A172 (cell line): ENCODE results near the gene COA8. TPM values are rescaled to one million over a fixed set of nuclear protein-coding genes. Genes with fewer than 3 reads are reported as not detected.

Experiments used
- DNase-seq: peaks from one replicate; pipeline ENCODE4 v3.0.0-alpha.2; 2015; ENCODE audit warnings: low spot score
- total RNA-seq: library from RNA; depleted of rRNA; stranded (reverse); fragments of >200 nt; shearing (Covaris generic); gene quantifications from 2 replicates; pipeline ENCODE4 v1.2.3, GENCODE V29; 2014; rRNA removed

COA8 gene, protein sequence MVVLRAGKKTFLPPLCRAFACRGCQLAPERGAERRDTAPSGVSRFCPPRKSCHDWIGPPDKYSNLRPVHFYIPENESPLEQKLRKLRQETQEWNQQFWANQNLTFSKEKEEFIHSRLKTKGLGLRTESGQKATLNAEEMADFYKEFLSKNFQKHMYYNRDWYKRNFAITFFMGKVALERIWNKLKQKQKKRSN
- 24.8 and 25.3 TPM in 2 replicates for total RNA-seq

DNA sequence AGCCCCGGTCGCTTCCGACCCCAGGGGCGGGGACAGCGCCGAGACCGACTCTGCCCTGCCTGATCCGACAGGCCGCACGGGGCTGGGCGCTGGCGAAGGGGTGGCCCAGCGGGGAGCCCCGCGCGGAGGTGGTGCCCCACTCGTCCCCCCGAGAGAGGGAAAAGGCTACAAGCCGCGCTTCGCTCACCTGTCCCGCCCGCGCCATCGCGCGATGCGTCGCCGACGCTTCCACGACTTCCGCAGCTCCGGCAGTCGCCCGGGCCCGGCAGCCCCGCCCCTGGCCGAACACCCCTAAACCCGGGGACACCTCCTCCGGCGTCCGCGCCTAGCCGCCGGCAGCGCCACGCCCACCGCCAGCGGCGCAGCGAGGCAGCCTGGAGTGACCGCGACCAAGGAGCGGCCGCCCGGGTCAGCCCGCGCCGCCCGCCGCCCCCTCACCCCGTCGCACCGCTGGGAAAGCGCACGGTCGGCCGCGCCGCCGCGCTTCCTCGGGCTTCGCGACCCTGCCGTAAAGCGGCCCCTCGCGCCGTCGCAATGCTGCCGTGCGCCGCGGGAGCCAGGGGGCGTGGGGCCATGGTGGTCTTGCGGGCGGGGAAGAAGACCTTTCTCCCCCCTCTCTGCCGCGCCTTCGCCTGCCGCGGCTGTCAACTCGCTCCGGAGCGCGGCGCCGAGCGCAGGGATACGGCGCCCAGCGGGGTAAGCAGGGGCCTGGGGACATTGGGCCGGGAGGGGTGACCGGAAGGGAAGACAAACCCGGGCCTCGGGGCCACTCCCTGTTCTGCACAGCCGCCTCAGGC lies at the start of gene COA8, which contains the start of gene BAG5:
COA8 (plus strand) TSS at position 532 of the 797 bp plus-strand sequence; CDS start at position 574, 42 bp downstream.
BAG5 (minus strand) TSS at position 229 of the 797 bp plus-strand sequence. CDS start 1,493 bp downstream, outside the sequence.
- peak; percentile 40 for DNase-seq

DNA sequence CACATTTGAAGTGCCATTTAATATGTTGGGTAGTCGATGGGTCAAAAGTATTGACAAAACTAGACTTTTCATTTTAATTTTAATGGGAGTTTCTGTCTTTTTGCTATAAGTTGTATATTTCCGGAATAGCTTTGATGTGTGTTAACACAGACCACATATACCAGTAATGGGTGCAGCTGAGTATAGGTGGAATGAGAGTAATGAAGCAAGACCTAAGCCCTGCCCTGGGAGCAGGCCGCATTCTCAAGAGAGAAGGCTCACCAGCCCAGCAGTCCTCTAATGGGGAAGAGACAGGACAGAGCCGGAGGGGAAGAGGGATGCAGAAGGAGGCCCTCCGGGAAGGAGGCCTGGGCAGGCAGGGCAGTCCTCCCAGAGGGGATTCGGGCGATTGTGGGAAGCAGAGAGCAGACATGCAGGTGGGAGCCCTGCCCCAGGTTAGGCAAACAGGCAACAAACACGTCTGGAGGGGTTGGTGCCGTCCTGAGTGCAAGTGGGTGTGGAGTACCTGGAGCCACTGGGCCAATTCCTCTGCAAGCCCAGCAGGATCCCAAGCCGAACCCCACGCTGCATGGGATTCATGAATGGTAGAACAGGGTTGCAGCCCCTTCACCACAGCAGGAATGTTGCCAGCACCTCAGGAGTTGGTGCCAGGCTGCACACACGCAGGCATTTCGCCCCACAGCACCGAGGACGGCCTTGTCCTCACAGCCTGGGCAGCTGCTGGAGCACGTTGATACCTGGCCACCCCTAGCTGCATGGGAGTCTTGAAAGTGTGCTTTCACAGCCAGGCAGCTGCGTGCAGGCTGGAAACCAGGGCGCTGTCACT lies 48.0 kb upstream of the COA8 start:
- no peak for DNase-seq

DNA sequence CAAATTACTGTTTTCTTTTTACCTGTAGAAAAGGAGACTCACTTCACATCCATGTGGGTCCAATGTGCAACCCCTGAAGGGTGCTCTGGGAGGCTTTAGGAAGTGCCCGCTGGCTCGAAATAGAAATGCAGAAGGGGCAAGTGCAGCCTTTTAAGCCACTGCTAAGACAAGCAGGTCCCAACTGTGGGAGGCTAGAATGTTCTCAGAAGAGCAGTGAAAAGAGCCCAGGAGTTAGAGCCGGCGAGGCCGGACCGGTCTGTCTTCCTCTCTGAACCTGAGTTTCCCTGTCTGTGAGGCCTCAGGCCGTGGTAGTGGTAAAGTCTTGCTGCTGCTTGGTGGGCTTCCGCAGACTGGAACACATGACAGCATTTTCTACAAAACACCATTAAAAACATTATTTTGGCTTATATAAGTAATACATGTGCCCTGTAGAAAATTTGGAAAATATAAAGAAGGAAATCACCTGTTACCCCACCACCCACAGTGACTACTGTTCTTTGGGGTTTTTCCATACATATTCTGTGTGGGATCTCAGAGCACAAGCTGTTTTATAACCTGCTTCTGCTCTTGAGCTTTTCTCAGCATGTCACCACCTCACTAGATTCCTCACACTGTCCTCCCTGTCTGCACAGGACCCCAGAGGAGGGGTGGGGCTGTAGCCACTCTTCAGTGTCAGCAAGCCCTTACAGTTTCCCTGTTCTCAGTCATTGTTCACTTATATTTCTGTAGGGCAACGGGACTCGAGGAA lies 46.2 kb upstream of the COA8 start:
- no peak for DNase-seq

DNA sequence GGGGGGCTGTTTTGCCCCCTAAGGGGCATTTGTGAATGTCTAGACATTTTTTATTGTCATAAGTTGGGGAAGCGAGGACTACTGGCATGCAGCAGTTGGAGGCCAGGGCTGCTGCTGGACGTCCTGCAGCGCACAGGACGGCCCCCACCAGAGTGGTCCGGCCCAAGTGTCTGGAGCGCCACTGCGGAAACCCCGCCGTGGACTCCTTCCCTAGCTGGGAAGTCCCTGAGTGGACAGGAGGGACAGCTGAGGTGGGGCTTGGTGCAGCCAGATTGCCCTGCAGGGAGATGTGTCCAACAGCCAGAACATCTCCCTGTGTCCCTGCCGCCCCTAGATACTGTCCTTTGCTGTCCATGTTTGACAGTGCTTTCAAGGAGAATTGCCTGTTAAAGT lies 45.6 kb upstream of the COA8 start:
- DNase-seq, result no peak

DNA sequence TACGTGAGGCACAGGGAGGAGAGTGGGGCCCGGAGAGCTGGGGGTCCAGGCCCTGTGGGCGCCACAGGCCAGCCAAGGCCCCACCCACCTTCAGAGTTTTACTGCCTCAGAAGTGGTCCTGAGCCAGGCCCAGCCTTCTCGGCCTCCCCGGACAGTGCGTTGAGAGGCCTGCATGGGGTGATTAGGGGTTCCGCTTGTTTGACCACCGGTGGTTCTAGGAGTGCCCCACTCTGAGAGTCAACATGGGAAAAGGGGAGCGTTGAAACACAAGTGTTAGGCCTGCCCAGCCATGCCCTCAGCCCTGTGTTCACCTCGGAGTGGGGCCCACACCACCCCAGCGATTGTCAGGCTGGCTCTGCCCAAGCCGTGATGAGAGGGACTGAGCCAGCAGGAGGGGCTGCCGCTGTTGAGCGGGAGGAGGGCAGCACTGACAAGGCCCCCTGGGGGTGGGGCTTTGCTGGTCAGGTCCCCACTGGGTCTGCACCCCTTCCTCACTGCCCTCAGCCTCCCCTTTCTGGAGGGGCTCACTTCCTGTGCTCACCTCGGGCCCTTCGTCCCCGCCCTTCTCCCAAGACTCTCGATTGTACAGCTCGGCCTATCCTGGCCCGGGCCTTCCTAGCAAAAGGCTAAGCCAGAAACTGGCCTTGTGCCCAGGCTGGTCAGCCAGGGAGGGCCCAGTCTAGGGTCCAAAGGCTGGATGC lies 44.9 kb upstream of the COA8 start:
- DNase-seq, result no peak

DNA sequence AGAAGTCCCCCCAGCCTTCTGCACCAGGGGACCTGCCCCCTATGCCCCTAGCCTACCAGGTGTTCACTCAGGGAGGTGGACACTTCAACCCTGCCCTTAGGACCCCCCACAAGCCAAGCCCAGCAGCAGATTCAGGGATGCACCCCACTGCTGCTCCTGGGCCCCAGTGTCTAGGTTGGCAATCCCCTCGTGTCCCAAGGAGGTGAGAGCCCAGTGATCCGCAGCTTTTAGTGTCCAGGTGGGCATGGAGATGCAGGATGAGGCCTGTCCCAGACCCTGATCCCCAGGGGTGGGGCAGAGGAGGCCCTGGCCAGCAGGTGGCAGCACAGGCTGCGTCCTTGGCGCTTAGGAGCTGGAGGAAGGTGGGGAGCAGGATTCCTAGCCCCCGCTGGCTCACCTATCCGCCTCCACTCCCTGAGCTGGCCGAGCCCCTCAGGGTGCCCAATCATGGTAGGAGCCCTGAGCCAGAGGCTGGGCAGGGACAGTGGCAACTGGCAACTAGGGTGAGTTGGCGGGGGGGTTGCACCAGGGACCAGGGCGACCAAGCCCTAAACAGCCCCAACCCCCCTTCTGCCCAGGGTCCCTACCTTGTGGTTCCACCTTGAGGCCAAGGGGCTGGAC lies 44.2 kb upstream of the COA8 start:
- no peak for DNase-seq

DNA sequence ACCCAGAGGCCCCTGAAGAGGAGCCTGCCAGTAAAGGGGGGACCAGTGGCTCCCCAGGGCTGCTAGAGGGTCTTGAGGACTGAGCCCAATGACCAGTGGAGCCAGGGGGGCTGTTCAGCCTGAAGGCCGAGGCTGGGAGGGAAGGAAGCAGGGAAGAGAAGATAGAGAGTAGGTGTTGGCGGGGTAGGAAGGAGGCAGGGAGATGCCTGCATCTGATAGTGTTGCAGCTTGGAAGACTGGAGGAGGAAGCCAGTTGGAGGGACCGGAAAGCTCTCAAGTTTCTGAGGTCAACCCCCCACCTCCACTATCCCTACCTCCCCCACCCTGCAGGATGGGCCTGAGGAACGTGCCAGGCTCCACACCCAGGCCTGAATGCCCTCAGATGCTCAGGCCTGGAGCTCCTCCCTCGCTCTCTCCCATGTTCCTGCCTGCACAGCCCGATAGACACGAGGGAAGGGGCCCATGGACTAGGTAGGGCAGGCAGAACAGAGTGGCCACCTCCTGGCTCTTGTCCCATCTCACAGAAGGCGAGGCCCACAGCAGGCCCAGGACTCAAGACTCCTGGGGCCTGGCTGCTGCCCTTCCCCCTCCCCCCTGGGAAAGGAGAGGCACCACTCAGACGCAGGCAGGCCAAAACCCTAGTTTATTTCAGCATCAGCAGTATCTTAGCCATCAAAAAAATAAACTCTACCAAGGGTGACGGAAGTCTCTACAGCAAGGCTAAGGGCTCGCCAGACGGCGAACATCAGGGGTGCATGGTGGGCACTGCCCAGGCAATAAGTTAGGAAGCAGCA lies 43.5 kb upstream of the COA8 start:
- no peak for DNase-seq

DNA sequence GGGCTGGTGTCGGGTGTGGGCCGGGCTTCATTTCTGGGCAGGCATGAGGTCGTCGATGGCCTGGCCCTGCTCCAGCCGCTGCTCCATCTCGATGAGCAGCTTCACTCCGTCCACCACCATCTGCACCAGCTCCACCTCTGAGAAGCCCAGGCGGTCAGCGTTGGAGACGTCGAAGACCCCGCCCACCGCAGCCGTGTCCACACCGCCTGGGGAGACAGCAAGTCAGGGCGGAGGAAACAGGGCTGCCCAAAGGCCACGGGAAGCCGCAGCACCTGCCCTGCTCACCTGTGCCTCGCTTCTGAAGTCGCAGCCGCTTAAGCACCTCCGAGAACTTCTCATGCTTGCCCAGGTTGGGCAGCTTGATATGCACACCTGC lies 42.9 kb upstream of the COA8 start:
- no peak for DNase-seq

DNA sequence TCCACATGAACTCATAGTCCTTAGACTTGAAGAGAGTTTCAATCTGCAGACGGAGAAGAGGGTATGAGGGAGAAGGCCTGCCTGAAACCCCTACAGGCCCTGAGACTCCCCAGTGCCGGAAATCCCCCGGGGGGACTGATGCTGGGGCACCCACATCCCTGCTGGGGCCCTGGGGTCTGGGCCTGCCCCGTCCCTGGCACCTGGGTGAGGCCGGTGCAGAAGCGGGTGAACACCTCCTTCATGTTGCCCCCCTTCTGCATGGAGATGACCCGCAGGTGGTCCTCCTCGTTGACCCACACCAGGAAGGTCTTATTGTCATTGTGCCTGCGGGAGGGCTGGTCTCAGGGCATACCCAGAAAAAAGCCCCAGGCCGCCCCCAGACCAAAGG lies 42.5 kb upstream of the COA8 start:
- DNase-seq, result no peak

DNA sequence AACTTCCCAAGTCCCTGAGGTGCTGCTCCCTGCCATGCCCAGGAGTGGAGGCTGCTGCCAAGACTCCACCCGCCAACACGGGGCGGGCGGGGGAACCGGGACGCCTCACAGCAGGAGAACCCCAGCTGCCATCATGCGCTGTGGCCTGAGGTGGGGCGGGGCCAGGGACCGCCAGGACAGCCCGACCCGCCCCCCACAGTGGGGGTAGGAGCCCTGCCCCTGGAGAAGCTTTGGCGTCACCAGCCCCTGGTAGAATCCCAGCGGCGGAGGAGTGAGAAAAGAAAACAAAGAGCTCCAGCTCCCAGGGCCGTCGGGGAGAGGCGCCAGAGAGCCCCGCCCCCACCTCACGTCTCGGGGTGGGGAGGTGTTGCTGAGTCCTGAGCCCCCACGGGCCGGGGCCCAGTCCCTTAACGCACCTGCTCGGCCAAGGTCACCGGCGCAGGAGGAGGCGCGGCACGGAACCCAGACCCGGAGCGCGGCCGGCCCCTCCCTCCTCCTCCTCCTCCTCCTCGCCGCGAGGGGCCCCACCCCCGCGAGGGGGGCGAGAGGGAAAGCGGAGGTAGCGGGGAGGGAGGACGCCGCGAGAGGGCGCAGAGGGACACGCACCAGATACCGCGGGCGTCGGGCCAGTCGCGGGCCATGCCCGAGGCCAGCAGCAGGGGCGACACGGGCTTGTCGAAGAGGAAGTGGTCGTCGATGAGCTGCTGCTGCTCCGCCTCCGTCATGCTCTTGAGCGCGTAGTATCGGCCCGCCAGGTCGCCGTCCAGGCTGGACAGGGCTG lies 41.9 kb upstream of the COA8 start:
- DNase-seq, result peak; percentile 51

DNA sequence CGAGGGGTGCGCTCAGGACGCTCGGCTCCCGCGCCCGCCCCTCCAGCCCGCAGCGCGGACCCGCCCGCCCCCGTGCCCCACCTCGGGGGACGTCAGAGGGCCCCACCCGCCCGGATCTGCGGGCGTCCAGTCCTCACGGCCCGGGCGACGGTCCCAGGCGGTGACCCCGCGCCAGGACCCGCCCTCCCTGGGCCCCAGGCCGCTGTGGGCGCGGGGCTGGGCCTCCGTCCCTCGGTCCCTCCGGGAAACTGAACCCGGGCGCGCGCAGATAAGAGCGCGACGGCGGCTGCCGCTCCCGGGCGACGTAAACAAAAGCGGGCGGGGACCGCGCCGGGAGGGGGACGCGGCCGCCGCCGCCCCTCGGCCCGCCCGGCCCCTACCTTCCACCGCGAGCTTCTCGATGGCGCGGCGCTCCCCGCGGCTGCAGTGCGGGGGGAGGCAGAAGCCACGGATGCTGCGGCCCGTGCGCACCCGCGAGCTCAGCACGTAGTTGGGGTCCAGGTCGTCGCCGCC lies 41.3 kb upstream of the COA8 start:
- DNase-seq, result no peak

DNA sequence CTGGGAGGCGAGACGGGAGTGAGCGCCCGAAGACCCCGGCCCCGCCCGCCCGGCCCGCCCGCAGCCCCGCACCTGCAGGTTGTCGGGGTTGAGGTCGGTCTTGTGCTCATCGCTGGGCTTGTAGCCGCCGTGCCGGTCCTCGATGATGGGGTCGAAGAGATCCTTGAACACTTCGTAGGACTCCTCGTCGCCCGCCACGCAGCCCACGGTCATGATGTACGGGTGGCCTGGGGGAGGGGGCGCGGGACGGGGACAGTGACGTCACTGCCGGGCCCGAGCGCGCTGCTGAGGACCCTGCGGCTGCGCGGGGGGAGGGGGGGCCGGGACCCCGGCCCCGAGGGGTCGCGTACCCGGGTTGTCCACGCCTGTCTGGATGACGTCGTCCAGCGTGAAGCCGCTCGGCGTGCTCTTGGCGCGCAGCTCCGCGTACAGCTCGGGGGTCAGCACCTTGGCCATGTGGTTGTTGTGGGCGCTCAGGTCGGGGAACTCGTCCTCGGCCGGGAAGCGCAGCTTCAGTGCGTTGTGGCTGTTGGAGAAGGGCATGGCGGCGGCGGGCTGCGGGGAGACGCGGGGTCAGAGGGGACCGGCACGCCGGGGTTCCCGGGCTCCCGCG lies 40.7 kb upstream of the COA8 start:
- DNase-seq, result no peak

DNA sequence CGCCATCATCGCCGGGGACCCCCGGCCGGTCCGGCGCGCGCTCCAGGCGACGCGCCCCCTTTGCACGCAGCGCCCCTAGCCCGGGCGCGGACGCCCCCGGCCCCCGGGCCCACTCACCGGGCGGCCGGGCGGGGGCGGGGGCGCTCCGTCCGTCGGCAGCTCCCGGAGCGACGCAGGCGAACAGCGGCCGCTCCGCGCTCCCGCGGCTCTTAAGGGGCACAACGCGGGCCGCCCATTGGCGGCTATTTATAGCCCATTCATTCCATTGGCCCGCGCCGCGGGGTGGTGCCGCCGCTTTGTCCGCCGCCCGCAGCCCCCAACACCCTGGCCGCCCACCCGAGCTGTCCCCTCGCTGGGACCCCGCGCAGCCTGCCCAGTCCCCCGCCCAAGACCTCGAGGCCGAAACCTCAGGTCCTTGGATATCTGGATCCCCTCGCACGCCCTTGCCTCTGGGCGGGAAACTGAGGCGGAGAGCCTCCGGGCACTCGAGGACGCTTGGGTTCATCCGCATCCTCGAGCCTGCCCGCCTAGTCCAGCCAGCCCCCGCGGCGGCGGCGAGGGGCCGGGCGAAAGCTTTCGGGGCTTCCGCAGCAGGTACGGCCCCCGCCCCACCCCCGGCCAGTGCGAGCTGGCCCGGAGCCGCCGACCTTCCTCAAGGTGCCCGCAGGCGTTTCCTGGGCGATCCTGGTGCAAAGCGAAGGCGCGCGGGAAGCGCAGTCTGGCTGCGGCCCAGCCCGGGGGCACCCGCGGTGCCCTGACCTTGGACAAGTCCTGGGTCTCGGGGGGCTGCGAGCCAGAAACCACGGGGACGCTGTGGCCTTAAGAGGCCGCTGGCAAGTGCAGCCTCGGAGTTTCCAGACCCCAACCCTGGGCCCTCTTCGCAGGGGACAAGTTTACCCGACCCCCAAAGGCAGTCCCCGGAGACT lies 39.8 kb upstream of the COA8 start, which contains the start of gene CKB:
CKB (minus strand) TSS at position 182 of the 926 bp plus-strand sequence. CDS start 337 bp downstream, outside the sequence.
- DNase-seq, result no peak

DNA sequence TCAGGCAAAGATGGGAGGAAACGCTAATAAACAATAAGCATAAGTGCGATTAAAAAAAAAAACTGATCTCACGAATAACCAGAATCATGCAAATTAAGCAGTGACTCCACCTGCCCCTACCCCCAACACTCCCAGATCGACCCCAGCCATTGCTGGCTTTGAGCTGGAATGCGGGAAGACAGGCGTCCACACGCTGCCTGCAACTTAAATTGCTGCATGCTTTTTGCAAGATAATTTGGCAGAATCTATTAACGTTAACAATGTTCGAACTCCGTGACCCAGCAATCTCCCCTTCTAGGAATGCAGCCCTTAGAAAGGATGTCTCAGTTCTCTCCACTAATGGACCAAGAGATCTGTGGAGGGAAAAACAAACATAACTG lies 39.2 kb upstream of the COA8 start:
- no peak for DNase-seq

DNA sequence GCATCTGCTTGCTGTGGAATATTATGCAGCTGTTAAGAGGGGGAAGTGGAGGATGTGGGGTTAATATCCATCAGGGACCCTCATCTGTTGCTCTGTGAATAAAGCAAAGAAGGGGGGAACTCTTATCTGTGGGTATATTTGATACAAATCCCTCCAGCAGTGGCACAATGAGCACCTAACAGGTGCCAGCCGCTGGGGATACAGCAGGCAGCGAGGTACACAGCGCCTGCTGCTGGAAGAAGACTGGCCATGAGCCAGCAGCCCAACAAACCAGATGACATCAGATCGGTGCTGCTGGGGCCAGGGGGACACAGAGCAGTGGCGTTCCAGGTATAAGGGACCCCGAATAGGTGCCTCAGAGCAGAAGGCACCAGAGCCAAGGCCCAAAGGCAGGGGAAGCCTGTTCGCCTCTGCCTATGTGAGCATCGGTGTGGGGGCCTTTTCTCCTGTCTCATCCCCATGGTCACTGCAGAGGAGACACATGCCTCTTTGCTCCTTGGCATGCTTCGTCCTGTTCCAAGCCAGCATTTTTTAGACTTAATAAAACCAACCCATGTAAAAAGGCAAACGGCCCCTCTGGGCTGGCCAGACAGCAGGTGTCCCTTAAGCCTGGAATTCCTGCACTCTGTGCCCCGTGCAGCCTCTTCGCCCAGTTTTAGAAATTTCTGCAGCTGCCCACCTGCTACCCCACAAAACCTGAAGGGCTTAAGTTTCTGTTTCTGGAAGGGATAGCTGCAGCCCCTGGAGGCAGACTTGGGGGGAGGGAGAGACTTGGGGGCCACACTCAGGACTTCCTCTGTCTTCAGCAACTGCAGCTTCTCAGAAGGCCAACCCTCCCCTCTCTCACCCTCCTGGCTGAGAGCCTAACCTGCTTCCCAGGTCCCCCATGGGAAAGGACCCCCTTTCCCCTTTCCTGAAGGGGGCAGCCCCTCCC lies 38.5 kb upstream of the COA8 start:
- no peak for DNase-seq
